Left renal cortex interstitium (tissue), 4 donors: ENCODE results near the gene BTBD3. TPM values are rescaled to one million over a fixed set of nuclear protein-coding genes. Genes with fewer than 3 reads are reported as not detected.

Experiments
- DNase-seq, 4 donors: peaks; one replicate each; pipeline ENCODE4 v3.0.0-alpha.2; 2013; ENCODE audit warnings: low read depth in 4 of 4, low spot score in 2 of 4, missing footprints in 1 of 4
- polyA plus RNA-seq, 4 donors: library from polyadenylated mRNA; unstranded; fragments of 120-200 nt; gene quantifications; one replicate each; pipeline ENCODE4 v1.2.1, GENCODE V29; 2013; ENCODE audit not compliant: insufficient read length in 4 of 4

Gene BTBD3
- polyA plus RNA-seq, 4 donors, result 58.2 to 79.3 (median 66.4) TPM

DNA sequence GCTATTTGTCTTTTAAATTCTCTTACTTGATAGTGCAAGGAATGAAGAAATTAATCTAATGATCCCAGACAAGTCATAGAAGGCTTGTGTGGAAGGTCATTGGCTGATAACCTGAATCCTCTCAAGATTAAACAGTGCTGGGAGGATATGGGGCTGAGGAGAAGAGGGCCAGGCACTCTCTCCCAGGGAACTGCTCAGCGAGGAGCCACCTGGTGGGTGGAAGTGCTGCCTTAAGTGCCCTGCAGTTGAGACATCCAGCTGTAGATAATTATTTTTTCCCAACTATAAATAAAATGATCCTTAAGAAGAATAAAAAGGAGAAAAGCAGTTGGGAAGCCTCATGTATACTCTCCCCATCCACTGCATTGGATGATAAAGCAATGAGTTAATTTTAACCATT is 47.9 kb downstream of the BTBD3 start:
- DNase-seq, result no peak

- DNase-seq, result no peak
Observed at GRCh38 chr20:11966186-11966585, 48.5 kb downstream of the BTBD3 start.

DNA sequence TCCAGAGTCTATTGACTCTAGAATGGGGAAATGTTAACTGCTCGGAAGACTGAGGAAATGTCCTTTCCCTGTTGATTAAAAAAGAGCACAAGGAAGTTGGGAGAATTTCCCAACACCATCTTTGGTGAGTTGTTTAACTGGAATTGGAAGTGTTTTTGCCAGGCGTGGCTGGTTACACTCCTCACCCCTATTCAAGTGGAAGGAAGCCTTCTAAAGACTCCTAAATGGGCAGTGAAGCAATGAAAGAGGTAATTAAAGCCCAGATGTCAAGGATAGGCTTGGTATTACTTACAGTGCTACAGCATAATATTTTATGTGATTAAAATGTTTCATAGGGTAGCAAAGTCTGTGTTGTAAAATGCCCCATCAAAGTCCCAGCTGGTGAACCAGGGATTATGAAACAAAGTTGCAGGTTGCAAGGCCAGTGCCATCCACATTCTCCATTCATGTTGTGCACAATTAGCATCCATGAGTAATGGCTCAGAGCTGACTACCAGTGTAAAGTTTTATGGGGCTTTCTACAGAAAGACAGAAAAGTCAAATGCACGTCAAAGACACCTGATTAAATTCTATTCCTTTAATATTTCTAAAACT is 52.6 kb downstream of the BTBD3 start:
- no peak for DNase-seq

DNA sequence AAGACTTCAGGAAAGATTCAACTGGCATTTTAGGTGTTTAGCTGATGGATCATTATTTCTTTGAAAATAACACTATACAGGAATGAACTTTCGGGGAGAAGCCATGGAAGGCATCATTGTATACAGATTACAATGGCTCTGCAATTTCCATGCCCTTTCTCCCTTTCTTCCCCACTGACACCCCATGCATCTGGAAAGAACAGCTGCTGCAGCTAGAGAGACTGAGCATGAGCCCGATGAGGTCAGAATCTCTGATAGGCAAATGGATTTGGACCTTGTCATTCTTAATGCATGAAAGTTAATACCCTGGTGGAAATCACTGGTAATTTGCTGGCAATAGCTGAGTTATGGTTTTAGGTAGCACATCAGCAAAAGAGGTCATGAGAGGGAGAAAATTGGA is 54.8 kb downstream of the BTBD3 start:
- DNase-seq, result no peak
